AG04449 (cell line): Measurements from ENCODE around the gene PTCH2.
"Not testable (repeated sequence)": the region's sequence is repeated elsewhere in the genome, so short reads cannot be mapped to it uniquely, and the experiment has no call there.

ENCODE experiments used
- CTCF ChIA-PET: fragments of 350-600 bp; formaldehyde crosslinking; extraction: SDS; loops from one replicate; lab custom pipeline; 2021; ENCODE audit warnings: antibody characterized with exemption; lab: Yijun Ruan, JAX
- POLR2A ChIA-PET: fragments of 400-600, 350-600 bp; formaldehyde crosslinking; extraction: SDS; loops from one replicate; lab custom pipeline; 2020; ENCODE audit warnings: antibody characterized with exemption, inconsistent platforms; lab: Yijun Ruan, JAX
- DNase-seq: peaks from one replicate; pipeline ENCODE4 v3.0.0-alpha.2; 2010; ENCODE audit warnings: low read depth, low spot score
- H3K4me3 ChIP-seq: 2 replicates; pipeline ENCODE4 v1.5.1; 2011; ENCODE audit warnings: low read depth, mild to moderate bottlenecking, control low read depth, low read length
- CTCF ChIP-seq: IDR thresholded peaks from one replicate; pipeline ENCODE4 v1.5.1; 2011; ENCODE audit warnings: mild to moderate bottlenecking, moderate library complexity, low read length, control low read depth, inconsistent platforms; ENCODE audit not compliant: insufficient read depth; ENCODE audit errors: missing control alignments

Gene PTCH2

GRCh38 chr1:44819196-44819607, 23.9 kb downstream of the PTCH2 start:
- H3K4me3 ChIP-seq: peak overlapping the region; percentile 44
- ChIA-PET POLR2A (interaction anchor here (0.6 to 4.9 kb wide), 17 partner anchors 8 to 200 kb away, joined by 3 to 78 read pairs (median 7); partner anchors contain the start of genes BTBD19, DYNLT4, EIF2B3 and HECTD3), CTCF (interaction anchor here (0.9 to 2.2 kb wide), 6 partner anchors 10 to 197 kb away, joined by 3 to 6 read pairs (median 4); partner anchors contain the start of genes BTBD19, DYNLT4 and PLK3)
- TF ChIP-seq CTCF: no peak
- DNase-seq: no peak

GRCh38 chr1:44817771-44818495, 25.1 kb downstream of the PTCH2 start:
- TF ChIP-seq CTCF: no peak
- no peak overlapping the region for H3K4me3 ChIP-seq
- POLR2A ChIA-PET: interaction anchor here (1.0 to 3.1 kb wide), 5 partner anchors 10 to 194 kb away, joined by 4 to 63 read pairs (median 13); partner anchors contain the start of genes BTBD19, DYNLT4, HECTD3 and PLK3
- DNase-seq: no peak
- CTCF ChIA-PET: interaction anchor here (1.0 to 2.0 kb wide), 9 partner anchors 9 to 193 kb away, joined by 3 to 9 read pairs (median 5); partner anchors contain the start of genes BTBD19, HECTD3, PLK3 and RNU5D-1

GRCh38 chr1:44817307-44817706, 25.7 kb downstream of the PTCH2 start:
- POLR2A ChIA-PET: interaction anchor here (1.0 to 3.1 kb wide), 4 partner anchors 9 to 194 kb away, joined by 4 to 63 read pairs (median 15); partner anchors contain the start of genes BTBD19, DYNLT4, HECTD3 and PLK3
- CTCF ChIA-PET: interaction anchor here (0.9 to 1.8 kb wide), 6 partner anchors 9 to 194 kb away, joined by 3 to 9 read pairs (median 4); partner anchors contain the start of genes BTBD19, HECTD3, PLK3 and RNU5D-1

GRCh38 chr1:44815926-44816325, 27.1 kb downstream of the PTCH2 start:
- ChIA-PET CTCF (interaction anchor here (1.1 to 2.1 kb wide), 3 partner anchors 83 to 198 kb away, joined by 3 to 5 read pairs (median 3); no protein-coding TSS in a partner anchor), POLR2A (interaction anchor here (0.5 to 3.1 kb wide), 3 partner anchors 10 to 85 kb away, joined by 3 to 13 read pairs (median 4); partner anchors contain the start of genes PLK3 and RNU5D-1)

More at GRCh38 chr1:44817307-44817706, 25.7 kb downstream of the PTCH2 start:
- TF ChIP-seq CTCF: no peak
- no peak for DNase-seq
- no peak overlapping the region for H3K4me3 ChIP-seq

GRCh38 chr1:44812822-44813543, 30.1 kb downstream of the PTCH2 start:
- no peak for TF ChIP-seq CTCF
- no peak for DNase-seq
- ChIA-PET POLR2A (interaction anchor here (1.1 to 4.6 kb wide), 5 partner anchors 10 to 91 kb away, joined by 3 to 53 read pairs (median 4); partner anchors contain the start of gene PLK3), CTCF (interaction anchor here (1.9 to 3.7 kb wide), 2 partner anchors 13 to 20 kb away, joined by 8 to 17 read pairs; partner anchors contain the start of gene PLK3)
- peak overlapping the region; percentile 35 for H3K4me3 ChIP-seq

More at GRCh38 chr1:44815926-44816325, 27.1 kb downstream of the PTCH2 start:
- not testable (repeated sequence) for DNase-seq, H3K4me3 ChIP-seq

GRCh38 chr1:44811234-44811633, 31.8 kb downstream of the PTCH2 start:
- POLR2A ChIA-PET: interaction anchor here (0.7 to 4.6 kb wide), 4 partner anchors 8 to 12 kb away, joined by 3 to 53 read pairs (median 6); partner anchors contain the start of gene PLK3
- CTCF ChIA-PET: interaction anchor here (1.8 to 3.7 kb wide), 2 partner anchors 11 to 18 kb away, joined by 5 to 17 read pairs; partner anchors contain the start of gene PLK3
- H3K4me3 ChIP-seq: peak overlapping the region; percentile 6; the same call in 1 of the 2 replicates
- DNase-seq: no peak
- TF ChIP-seq CTCF: no peak

GRCh38 chr1:44810762-44811105, 32.3 kb downstream of the PTCH2 start:
- ChIA-PET CTCF (interaction anchor here (1.8 to 3.7 kb wide), 4 partner anchors 10 to 82 kb away, joined by 5 to 32 read pairs (median 13); partner anchors contain the start of gene PLK3), POLR2A (interaction anchor here (0.6 to 4.6 kb wide), 4 partner anchors 9 to 200 kb away, joined by 3 to 53 read pairs (median 6); partner anchors contain the start of gene PLK3)
- DNase-seq, H3K4me3 ChIP-seq: not testable (repeated sequence)
